Stimulated activated CD4-positive, alpha-beta T cell treated with anti-CD3 and anti-CD28 coated beads, Interleukin-12 subunit alpha, Interleukin-12 subunit beta, amount 100 ng/mL, for 4 hours (primary cell): ENCODE measurements around the gene GLS.
"Not testable (repeated sequence)": the region's sequence is repeated elsewhere in the genome, so short reads cannot be mapped to it uniquely, and the experiment has no call there.

Experiments
- DNase-seq: peaks from one replicate; pipeline ENCODE4 v3.0.0-alpha.2; 2020

Gene GLS

DNA sequence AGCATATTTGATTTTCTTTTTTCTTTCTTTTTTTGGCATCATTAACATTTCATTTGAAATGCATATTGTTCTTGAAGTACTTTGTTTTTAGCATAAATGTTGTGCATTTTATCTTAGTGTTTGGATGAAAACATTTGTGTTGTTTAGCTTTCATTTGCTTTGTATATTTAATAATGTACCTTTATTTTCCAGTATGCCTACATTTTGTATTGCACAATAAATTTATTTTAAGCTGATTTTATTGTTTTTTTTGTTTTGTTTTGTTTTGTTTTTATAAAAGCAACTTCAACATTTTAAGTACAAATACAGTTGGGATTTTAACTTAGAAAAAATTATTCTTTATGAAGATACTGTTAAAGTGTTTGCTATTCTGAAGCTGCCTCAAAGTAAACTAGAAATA, 54.4 kb downstream of the GLS start:
- DNase-seq, result no peak

DNA sequence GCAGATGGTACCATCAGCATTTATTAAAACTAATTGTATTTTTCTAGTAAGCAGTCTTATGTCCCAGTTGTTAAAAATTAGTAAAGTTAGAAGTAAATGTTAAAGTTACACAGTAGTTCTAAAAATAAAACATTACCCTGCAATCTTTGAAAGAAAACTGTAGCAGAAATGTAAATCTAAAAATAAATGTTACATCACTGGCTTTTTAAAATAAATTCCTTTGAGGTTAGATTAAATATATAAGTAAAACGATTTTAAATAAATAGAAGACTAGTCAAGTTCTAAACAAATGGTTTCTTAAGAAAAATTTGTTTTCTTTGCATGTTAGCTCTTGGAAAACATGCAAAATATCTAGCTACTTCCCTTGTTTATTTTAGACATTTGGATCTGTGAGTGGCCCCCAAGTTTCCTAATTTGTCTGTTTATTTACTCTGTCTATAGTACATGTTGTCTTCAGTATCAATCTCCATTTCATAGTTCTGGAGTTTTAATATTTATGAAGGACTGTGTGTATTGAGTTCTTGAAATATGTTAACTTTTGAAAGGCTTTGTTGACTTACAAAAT, 58.2 kb downstream of the GLS start:
- DNase-seq, result no peak

- no peak for DNase-seq
Measured at GRCh38 chr2:190940454-190940853, 59.8 kb downstream of the GLS start.

DNA sequence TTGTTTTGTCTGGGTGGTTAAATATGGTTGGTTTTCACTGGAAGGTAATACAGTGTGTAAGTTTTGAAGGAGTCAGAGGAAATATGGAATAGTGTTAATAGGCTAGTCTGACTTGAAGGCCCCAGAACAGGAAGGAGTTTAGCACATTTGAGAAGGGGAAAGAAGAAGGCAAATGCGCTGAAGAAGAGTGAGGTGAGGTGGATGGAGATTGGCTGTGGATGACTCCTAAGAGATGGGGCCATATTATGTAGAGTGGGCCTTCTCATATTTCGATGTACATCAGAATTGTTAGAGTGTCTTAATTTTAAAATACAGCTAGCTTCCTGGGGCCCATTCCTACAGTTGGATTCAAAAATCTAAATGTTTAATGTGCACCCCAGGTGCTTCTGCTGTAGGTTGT, 61.0 kb downstream of the GLS start:
- DNase-seq, result no peak

DNA sequence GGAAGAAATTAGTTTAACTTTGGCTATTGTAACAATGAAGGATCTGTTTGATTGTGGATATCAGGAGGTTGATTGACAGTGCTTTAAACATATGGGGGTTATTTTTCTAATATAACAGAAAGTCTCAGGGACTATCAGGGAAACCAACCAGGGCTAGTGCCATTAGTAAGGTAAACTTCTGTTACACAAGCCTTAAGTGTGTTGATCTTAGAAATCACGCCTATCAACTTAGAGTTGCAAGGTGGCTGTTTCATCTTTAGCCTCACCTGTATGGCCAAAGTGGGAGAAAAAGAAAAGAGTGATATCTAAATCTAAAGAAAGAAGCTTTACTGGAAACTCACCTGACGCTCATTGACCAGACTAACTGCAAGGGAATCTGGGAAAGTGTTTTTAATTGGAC, 62.1 kb downstream of the GLS start:
- no peak for DNase-seq

GRCh38 chr2:190943706-190944105, 63.1 kb downstream of the GLS start:
- no peak for DNase-seq

GRCh38 chr2:190947141-190947540, 66.5 kb downstream of the GLS start:
- no peak for DNase-seq

GRCh38 chr2:190947711-190948251, 67.2 kb downstream of the GLS start:
- DNase-seq, result no peak

- DNase-seq, result no peak
Measured at GRCh38 chr2:190948671-190949070, 68.0 kb downstream of the GLS start.

DNA sequence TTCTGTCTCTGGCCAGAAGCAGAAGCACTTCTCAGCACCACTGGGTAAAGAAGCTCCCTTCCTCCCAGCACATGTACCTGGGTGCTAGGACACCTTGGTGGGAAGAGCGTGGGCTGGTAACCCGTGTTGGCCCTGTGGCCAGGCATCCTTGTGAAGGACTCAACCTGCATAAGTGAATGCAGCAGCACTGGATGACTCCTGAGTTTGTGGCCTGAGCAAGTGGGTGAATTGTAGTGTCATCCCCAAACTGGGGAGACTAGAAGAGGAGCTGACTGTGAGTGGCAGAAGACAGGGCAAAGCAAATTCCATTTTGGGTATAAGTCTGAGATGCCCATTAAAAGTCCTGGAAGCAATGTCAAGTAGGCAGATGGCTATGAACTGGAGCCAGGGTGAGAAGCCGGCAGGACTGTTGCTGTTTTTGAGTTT, 70.0 kb downstream of the GLS start:
- no peak for DNase-seq

DNA sequence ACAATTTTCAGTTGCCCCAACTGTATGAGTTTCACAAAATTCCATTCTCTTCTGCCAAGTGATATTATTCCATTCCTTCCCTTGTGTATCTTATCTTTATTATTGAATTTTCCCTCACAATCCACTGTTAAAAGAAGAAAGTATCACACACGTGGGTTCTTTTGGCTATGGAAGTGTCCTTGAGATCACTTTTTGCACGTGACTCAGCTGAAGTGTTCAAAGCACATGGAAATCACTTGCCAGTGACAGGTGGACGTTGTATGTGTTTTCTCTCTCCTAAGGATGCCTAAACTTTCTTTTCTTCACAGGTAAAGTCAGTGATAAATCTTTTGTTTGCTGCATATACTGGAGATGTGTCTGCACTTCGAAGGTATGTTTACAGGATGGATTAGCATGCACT, 72.6 kb downstream of the GLS start:
- DNase-seq, result no peak

- DNase-seq, result no peak
Measured at GRCh38 chr2:190959911-190960788, 79.5 kb downstream of the GLS start.

DNA sequence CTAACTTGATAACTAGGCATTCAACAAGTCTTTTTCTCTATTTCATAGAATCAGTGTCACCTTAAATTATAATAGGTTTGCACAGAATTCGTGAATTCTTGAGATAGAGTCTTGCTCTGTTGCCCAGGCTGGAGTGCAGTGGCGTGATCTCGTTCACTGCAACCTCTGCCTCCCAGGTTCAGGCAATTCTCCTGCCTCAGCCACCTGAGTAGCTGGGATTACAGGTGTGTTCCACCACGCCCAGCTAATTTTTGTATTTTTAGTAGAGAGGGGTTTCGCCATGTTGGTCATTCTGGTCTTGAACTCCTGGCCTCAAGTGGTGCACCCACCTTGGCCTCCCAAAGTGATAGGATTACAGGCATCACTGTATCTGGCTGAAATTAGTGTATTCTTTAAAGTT, 80.5 kb downstream of the GLS start:
- DNase-seq, result not testable (repeated sequence)

GRCh38 chr2:190961918-190962487, 81.4 kb downstream of the GLS start:
- no peak for DNase-seq

GRCh38 chr2:190963088-190963487, 82.5 kb downstream of the GLS start:
- no peak for DNase-seq

DNA sequence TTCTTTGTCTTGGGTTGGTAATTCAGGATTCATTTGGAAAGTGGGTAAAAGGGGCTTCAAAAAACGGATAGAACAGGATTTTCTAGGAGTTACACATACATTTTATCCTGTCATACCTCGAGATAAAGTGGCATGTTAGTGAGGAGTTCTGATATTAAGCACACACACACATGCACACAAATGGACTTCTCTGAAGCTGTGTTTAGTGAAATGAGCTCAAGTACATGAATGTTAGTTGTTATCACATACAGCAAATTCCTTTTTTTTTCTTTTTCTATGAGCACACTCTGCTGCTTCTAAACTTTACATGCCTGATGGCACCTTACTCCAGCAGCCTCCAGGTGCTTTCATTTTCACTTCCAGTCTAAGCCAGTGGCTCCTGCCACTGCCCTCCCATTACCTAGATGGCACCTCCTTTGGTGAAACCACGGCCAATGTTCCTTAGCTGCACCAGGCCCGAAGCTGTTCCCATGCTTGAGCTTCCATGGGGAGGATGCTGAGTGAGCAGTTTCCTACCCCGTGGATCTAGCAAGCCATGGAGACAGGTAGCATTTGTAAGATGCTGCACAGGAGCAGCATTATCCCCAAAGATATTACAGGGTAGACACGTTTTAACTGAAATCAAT, 83.7 kb downstream of the GLS start:
- no peak for DNase-seq

DNA sequence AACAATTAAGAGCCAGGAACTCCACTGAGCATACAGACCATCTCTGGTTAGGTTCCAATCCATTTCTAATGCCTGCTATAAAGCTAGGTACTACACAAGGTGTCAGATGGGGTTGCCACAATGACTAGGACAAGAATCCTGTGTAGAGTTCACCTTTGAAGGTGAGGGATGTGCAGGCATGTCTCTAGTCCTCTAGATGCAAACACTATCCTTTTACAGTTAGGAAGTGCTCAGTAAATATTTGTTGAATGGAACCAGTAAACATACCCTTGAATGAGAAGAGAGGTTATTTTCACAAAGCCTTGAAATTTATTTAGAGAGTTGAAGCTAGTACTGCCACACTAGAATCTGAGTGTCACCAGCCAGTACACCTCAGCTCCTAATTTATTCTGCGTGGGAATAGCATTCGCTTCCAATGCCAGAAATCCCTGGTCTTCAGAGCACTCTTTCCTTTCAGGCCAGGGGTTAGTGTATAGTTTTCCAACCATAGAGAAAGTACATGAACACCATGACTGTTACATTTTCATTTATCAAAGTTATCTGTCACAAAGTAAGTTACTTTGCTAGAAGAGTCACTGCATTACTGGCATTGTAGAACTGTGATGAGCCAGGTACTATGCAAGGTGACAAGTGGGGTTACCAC, 85.1 kb downstream of the GLS start:
- DNase-seq, result no peak

DNA sequence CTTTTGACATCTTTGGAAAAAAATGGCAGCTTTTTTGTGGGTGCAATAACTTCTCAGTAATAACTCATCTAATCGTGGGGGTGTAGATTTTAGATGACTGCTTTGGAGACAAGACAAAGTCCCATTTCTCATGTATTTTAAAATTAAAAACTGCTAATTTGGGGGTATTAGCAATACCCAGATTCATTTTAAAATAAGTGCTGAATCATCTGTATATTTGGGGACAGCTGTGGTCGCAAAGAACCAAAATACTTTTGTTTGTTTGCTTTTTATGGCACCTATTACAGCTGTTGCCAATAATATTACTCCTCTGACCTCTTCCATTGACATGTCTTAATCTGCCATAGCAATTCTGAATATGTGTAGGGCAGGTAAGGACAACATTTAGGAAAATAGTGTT, 87.9 kb downstream of the GLS start:
- DNase-seq, result no peak

DNA sequence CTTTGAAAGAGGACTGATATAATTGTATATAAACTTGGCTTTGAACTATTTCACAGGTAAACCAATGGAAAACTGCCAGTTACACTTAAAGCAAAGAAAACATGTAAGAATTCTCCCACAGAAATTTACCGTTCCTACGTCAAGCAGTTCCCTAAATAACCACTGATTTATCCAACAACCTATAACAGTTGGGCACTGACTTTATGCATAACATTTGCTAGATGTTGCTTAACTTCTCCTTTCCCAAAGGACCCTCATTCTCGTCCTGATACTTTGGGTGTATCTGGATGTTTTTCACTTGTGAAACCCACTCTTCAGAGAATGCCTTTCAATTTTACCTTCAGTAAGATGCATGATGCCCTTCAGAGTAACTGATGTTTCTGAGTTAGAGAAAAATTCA, 89.5 kb downstream of the GLS start:
- no peak for DNase-seq

- no peak for DNase-seq
Measured at GRCh38 chr2:190970873-190971506, 90.4 kb downstream of the GLS start.

- no peak for DNase-seq
Measured at GRCh38 chr2:190972213-190972612, 91.6 kb downstream of the GLS start.

GRCh38 chr2:190972846-190973245, 92.2 kb downstream of the GLS start:
- DNase-seq, result no peak

DNA sequence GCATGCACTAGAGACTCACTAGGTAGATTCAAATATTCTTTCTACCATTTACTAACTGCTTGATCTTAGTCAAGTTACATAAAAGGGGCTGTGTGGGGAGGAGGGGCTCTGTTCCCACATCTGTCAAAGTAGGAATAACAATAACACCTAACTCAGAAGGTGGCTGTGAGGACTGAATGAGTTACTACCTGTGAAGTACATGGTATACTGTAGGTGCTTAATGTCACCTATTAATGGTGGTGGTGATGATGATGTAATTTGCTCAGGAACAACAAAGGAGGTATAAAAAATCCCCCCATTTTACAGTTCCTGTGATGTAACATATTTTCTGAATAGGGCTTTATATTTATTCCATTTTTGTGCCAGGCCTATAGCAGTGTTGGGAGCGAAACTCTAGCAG, 92.6 kb downstream of the GLS start:
- no peak for DNase-seq
